ENCODE data around the gene MAG. TPM values are rescaled to one million over a fixed set of nuclear protein-coding genes. Genes with fewer than 3 reads are reported as not detected.

The MAG gene
- total RNA-seq, 1 donor from 2014 or later, result not detected

DNA sequence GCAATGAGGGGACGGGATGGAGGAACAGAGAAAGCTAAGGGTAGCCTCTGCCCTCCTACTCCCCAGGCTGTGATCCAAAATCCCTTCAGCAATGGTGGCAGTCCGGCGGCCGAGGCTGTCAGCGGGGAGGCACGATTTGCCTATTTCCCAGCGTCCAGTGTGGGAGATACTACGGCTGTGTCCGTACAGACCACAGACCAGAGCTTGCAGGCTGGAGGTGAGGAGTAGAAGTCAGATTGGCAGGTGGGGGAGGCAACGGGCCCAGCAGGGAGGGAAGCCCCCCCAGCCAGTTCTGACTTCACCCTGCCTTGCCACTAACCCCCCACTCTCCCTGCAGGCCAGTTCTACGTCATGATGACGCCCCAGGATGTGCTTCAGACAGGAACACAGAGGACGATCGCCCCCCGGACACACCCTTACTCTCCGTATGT lies 21.6 kb upstream of the MAG start:
- H3K9me3 ChIP-seq, result no peaks in the 10 kb centered on the region
- H3K36me3 ChIP-seq, result peaks cover 42 to 47% of the 10 kb centered on the region in 2 donors
- H3K27me3 ChIP-seq, result no peaks in the 10 kb centered on the region
- H3K4me1 ChIP-seq, result peaks cover 7 to 12% of the 10 kb centered on the region in 2 donors
- intact Hi-C loops (cut with DNase I), result no loop called here
- H3K27ac ChIP-seq, result peak overlapping the region in 1 of 2 donors; percentile 79
- no peak for DNase-seq (ENCODE audit: low spot score in 2 of 2)
- no peak for TF ChIP-seq CTCF (IDR thresholded peaks at IDR 0.05)
- H3K4me3 ChIP-seq, result peak overlapping the region in 1 of 2 donors; percentile 86

- no peaks in the 10 kb centered on the region for H3K27me3 ChIP-seq
- H3K9me3 ChIP-seq, result no peaks in the 10 kb centered on the region
- H3K4me1 ChIP-seq, result peaks cover 7 to 10% of the 10 kb centered on the region in 2 donors
- no peak overlapping the region for H3K4me3 ChIP-seq
- H3K36me3 ChIP-seq, result peaks cover 51 to 58% of the 10 kb centered on the region in 2 donors
- no peak for TF ChIP-seq CTCF (IDR thresholded peaks at IDR 0.05)
- DNase-seq (ENCODE audit: low spot score in 2 of 2), result no peak
- intact Hi-C loops (cut with DNase I), result no loop called here
- H3K27ac ChIP-seq, result no peak overlapping the region
Observed at GRCh38 chr19:35271546-35271945, 20.4 kb upstream of the MAG start.

- H3K27ac ChIP-seq, result no peak overlapping the region
- no peak for DNase-seq (ENCODE audit: low spot score in 2 of 2)
- TF ChIP-seq CTCF (IDR thresholded peaks at IDR 0.05), result no peak
- peaks cover 58 to 65% of the 10 kb centered on the region in 2 donors for H3K36me3 ChIP-seq
- intact Hi-C loops (cut with DNase I), result no loop called here
- no peaks in the 10 kb centered on the region for H3K9me3 ChIP-seq
- no peak overlapping the region for H3K4me3 ChIP-seq
- H3K4me1 ChIP-seq, result peaks cover 6 to 7% of the 10 kb centered on the region in 2 donors
- H3K27me3 ChIP-seq, result no peaks in the 10 kb centered on the region
Observed at GRCh38 chr19:35272122-35272719, 19.7 kb upstream of the MAG start.

- intact Hi-C loops (cut with DNase I), result no loop called here
- Histone ChIP-seq H3K27ac (no peak overlapping the region), H3K4me1 (peaks cover 6 to 7% of the 10 kb centered on the region in 2 donors), H3K27me3 (no peaks in the 10 kb centered on the region), H3K4me3 (no peak overlapping the region), H3K36me3 (peaks cover 62 to 72% of the 10 kb centered on the region in 2 donors), H3K9me3 (no peaks in the 10 kb centered on the region)
- no peak for TF ChIP-seq CTCF (IDR thresholded peaks at IDR 0.05)
- DNase-seq (ENCODE audit: low spot score in 2 of 2), result no peak
Observed at GRCh38 chr19:35272954-35273649, 18.9 kb upstream of the MAG start.

- Histone ChIP-seq H3K27me3 (no peaks in the 10 kb centered on the region), H3K36me3 (peaks cover 67 to 79% of the 10 kb centered on the region in 2 donors), H3K9me3 (no peaks in the 10 kb centered on the region), H3K4me1 (peaks cover 6 to 7% of the 10 kb centered on the region in 2 donors), H3K27ac (no peak overlapping the region), H3K4me3 (no peak overlapping the region)
- DNase-seq (ENCODE audit: low spot score in 2 of 2), result no peak
- intact Hi-C loops (cut with DNase I), result no loop called here
- no peak for TF ChIP-seq CTCF (IDR thresholded peaks at IDR 0.05)
Observed at GRCh38 chr19:35273686-35274259, 18.2 kb upstream of the MAG start.

Data from ascending aorta (tissue), 2 donors.